Globus pallidus (tissue), 1 donor: Measurements from ENCODE around the gene RASSF6.
A peak's percentile ranks its signal among the peaks of the same experiment; 100 is the strongest.
"Not testable (repeated sequence)": the region's sequence is repeated elsewhere in the genome, so short reads cannot be mapped to it uniquely, and the experiment has no call there.

Experiments used
- DNase-seq: peaks from one replicate; pipeline ENCODE4 v3.0.0-alpha.2; 2015; ENCODE audit warnings: low spot score

The RASSF6 gene, protein sequence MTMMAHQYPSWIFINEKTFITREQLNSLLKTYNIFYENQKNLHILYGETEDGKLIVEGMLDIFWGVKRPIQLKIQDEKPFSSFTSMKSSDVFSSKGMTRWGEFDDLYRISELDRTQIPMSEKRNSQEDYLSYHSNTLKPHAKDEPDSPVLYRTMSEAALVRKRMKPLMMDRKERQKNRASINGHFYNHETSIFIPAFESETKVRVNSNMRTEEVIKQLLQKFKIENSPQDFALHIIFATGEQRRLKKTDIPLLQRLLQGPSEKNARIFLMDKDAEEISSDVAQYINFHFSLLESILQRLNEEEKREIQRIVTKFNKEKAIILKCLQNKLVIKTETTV

GRCh38 chr4:73620115-73620792 lies at the start of gene RASSF6:
Gene RASSF6, minus strand, starts transcription at chr4:73620436. Its CDS starts 8,641 bp downstream, at chr4:73611795.
- no peak for DNase-seq

GRCh38 chr4:73669410-73670183 lies 49.4 kb upstream of the RASSF6 start:
- no peak for DNase-seq

DNA sequence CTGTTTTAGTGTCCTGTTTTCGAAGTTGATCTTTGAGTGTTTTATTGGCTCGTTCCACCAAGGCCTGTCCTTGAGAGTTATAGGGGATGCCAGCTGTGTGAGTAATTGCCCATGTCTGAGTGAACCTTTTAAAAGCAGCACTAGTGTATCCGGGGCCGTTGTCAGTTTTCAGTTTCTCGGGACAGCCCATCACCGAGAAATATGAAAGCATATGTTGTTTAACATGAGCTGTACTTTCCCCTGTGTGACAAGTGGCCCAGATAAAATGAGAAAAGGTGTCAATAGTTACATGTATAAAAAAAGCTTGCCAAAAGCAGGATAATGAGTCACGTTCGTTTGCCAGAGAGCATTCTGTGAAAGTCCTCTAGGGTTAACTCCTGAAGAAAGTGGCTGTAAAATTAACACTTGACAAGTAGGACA lies 48.6 kb upstream of the RASSF6 start:
- no peak for DNase-seq

DNA sequence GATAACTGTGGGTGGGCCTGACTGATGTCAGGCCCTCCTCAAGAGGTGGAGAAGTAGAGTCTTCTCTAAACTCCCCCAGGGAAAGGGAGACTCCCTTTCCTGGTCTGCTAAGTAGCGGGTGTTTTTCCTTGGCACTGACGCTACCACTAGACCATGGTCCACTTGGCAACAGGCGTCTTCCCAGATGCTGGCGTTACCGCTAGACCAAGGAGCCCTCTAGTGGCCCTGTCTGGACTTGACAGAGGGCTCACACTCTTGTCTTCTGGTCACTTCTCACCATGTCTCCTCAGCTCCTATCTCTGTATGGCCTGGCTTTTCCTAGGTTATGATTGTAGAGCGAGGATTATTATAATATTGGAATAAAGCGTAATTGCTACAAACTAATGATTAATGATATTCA lies 45.7 kb upstream of the RASSF6 start:
- not testable (repeated sequence) for DNase-seq

GRCh38 chr4:73664470-73664869 lies 44.2 kb upstream of the RASSF6 start:
- DNase-seq: no peak

DNA sequence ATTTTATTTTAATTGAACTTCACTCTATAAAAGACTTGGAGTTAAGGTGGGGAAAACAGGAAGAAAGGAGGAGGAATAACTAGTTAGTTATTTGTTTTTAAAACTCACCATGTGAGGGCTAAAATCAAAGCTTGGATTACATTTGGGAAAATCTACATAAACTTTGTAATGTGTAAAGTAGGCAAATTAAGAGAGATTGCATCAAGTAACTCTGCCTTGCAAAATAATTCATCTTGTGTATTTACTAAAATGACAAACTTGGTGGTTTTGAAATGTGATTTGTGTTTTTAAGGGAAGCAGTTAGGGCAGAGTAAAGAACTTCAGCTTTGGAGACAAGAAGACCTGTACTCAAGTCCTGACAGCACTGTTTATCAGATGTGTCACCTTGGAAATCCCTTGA lies 43.3 kb upstream of the RASSF6 start:
- DNase-seq: no peak

DNA sequence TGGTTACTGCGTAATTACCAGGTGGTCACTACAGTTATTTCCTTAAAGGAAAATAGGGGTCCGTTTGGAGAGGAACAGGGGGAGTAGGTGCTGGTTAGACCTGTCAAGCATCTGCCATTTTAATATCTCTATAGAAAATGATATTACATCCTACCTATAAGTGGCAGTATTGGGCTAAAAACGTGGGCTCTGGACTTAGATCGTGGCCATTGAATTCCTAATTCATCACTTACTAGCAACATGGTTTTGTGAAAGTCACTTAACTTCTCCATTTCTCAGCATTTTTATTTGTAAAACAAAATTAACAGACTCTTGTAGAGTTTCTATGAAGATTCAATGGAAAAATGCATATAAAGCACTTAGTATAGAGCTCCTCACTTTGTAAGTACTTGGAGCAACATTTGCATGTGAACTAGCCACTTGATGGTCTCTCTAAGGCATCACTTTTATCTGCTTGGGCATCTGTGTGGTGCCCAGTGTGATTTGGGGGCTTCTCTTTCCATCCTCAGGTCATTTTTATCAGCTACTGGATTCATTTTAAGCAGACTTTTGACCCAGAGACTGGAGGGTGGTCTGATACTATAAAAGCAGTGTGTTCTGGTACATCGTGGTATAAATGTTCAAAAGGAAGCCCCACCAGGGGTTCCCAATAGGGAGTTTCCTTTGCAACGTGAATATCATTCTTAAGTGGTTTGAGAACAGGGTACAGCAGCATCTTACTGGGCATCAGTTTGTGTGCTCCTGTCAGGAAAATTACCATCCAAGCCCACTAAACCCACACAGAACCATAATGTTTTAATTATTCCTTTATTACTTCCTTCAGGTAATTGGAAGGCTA lies 42.7 kb upstream of the RASSF6 start:
- no peak for DNase-seq

DNA sequence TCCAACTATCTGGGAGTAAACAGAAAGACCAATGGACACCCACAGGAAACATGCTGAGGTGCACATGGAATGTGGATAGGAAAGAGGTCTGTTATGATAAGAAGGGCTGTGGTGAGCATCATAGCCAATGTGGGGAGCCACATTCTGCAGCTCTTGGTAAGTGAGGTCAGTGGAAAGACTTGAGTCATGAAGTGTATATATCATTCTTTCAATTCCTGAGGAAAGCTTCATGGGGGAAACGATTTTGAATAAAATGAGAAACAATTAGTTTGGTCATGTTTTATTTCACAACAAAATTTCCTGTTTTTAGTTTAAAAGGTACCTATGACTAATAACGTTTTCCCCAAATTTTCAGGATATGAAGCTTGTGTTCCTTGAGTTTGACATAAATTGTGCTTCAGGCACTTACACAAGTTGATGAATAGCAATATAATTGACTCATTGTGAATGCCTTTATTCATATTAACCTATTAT lies 41.4 kb upstream of the RASSF6 start:
- no peak for DNase-seq

- no peak for DNase-seq
Observed at GRCh38 chr4:73660808-73661207, 40.6 kb upstream of the RASSF6 start.

DNA sequence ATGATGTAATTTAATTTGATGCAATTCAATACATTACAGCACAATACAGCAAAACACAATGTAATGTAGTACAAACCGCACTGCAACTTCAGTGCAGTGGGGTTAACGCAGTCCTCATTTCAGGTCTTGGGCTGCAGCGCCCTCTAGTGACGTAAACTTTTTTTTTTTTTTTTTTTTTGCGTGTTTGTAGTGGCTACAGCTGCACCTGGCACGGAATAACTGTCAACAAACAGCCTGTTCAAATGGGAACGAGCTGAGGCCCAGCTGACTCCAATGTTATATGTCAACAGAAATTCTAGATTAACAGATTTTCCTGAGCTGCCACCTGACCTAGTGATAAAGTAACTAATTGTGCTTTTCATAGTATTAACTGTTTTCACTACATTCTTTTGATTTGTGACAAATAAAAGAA lies 33.5 kb upstream of the RASSF6 start:
- DNase-seq: peak; percentile 69

GRCh38 chr4:73650250-73650649 lies 30.0 kb upstream of the RASSF6 start:
- DNase-seq: no peak

- DNase-seq: no peak
Observed at GRCh38 chr4:73648478-73648877, 28.2 kb upstream of the RASSF6 start.

- no peak for DNase-seq
Observed at GRCh38 chr4:73646117-73646516, 25.9 kb upstream of the RASSF6 start.

DNA sequence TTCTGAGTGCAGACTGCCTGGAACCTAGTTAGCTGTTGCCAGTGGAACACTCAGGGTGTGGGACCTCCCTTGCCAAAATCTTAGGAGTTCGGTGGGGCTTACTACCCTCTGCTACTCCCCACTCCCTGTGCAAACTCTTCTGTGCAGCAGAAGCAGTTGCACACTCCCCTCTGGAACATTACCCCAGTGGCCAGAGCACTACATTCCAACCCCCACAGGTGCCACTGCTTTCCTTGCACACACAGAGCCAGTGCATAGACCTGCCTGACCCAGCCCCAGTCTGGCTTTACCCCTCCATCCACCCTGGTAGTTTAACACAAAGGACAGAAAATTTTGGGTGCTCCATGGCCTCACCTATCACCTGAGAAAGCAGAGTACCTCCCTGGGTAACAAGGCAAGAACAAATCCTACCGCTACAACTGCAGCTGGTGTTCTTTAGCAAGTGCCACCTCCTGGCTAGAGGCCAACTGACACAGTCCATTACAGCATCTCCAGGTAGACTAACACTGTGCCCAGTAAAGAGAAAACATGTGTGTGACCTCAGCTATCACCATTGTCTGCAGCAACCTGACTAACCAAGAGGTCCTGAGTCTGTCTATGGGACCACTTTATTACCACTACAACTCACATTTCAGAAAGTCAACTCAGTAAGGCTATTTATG lies 11.5 kb upstream of the RASSF6 start:
- no peak for DNase-seq

GRCh38 chr4:73628834-73629233 lies 8.6 kb upstream of the RASSF6 start:
- not testable (repeated sequence) for DNase-seq

GRCh38 chr4:73621357-73621756 lies 1.1 kb upstream of the RASSF6 start:
- DNase-seq: no peak

DNA sequence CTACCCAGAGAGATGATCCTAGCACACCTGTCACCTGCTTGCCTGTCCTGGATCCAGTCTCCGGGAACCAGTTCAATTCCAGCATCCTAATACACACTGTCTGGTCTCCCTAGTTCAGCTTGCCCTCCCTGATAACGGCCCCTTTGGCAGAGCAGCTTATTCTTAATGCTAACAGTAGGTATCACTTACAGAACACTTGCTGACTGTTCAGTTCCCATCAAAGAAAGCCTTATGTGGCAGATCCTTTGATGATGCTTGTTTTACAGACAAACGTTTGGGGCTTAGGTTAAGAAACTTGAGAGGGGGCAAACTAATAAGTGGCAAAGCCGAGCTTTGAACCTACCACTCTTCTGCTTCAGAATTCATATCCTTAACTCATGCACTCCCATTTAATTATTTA lies 890 bp downstream of the RASSF6 start:
- DNase-seq: no peak

- no peak for DNase-seq
Observed at GRCh38 chr4:73617256-73617655, 3.0 kb downstream of the RASSF6 start.

DNA sequence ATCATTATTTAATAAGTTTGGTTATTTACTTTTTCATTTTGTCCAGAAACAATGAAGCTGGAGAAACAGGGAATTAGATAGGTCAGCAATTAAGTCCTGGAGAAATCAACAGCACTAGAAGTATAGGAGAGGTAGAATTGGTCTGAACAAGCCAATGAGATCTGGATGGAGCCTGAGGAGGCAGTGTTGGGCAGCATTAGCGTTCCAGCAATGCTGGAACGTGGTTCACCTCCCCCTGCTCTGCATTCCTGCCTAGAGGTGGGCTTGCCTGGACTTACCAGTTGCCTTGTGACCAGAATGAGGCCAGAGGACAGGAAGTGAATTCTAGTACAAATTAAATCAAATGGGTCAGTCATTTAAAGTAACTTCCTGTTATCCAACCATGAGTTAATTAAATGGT lies 4.6 kb downstream of the RASSF6 start:
- no peak for DNase-seq

GRCh38 chr4:73614311-73614867 lies 5.8 kb downstream of the RASSF6 start:
- no peak for DNase-seq

GRCh38 chr4:73613130-73613529 lies 7.1 kb downstream of the RASSF6 start:
- DNase-seq: no peak
